K562 (cell line): Measurements from ENCODE around the gene RAB7A.
"Not testable (repeated sequence)": the region's sequence is repeated elsewhere in the genome, so short reads cannot be mapped to it uniquely, and the experiment has no call there.

Experiments used
- ATF7 ChIP-seq: fragments of 450-650 bp; IDR thresholded peaks from 2 replicates; pipeline ENCODE4 v1.7.1; 2014; ENCODE audit warnings: mild to moderate bottlenecking, moderate library complexity
- CREB1 ChIP-seq, 2 experiments: sonication (generic) in 1 of 2; formaldehyde crosslinking in 1 of 2; IDR thresholded peaks; 2 replicates each; pipeline versions ENCODE4 v1.6.1 to v1.8.0; 2012 to 2022; ENCODE audit warnings: inconsistent platforms in 1 of 2, mild to moderate bottlenecking in 1 of 2, missing genetic modification reagents in 1 of 2, moderate library complexity in 1 of 2
- CTCF ChIP-seq, 3 experiments: IDR thresholded peaks in 2 of 3; conservative IDR thresholded peaks in 1 of 3; 2 replicates each; pipeline ENCODE4 v1.5.1; 2011 to 2012; ENCODE audit warnings: low read length in 3 of 3, mild to moderate bottlenecking in 3 of 3, control low read depth in 2 of 3, improper control_type of control experiment in 1 of 3, inconsistent platforms in 1 of 3, low read depth in 1 of 3, mixed read lengths in 1 of 3, moderate library complexity in 1 of 3; ENCODE audit not compliant: insufficient read depth in 2 of 3
- FOSL1 ChIP-seq: fragments of 200-800 bp; sonication (Bioruptor generic); conservative IDR thresholded peaks from 2 replicates; pipeline ENCODE4 v1.6.1; 2016; ENCODE audit warnings: missing genetic modification characterization, missing compliant biosample characterization
- HOMEZ ChIP-seq: fragments of 250-450 bp; sonication (Bioruptor Pico); IDR thresholded peaks from 2 replicates; pipeline ENCODE4 v1.4.0; 2020; ENCODE audit warnings: mild to moderate bottlenecking, moderate library complexity
- MAX ChIP-seq: sonication (generic); formaldehyde crosslinking; IDR thresholded peaks from 2 replicates; pipeline ENCODE4 v1.9.0; 2022; ENCODE audit warnings: mild to moderate bottlenecking, missing genetic modification reagents
- NR1H2 ChIP-seq: sonication (generic); formaldehyde crosslinking; IDR thresholded peaks from 2 replicates; pipeline ENCODE4 v1.4.0; 2020; ENCODE audit warnings: mild to moderate bottlenecking, missing genetic modification reagents
- PATZ1 ChIP-seq: fragments of 250-450 bp; sonication (Bioruptor Pico); IDR thresholded peaks from 2 replicates; pipeline ENCODE4 v1.5.0; 2020; ENCODE audit warnings: mild to moderate bottlenecking, borderline replicate concordance
- POLR2A ChIP-seq: fragments of 450-650 bp; conservative IDR thresholded peaks from 2 replicates; pipeline ENCODE4 v1.6.1; 2016
- RBM34 ChIP-seq: fragments of 200-400 bp; formaldehyde crosslinking; IDR thresholded peaks from 2 replicates; pipeline ENCODE4 v1.6.1; 2018; ENCODE audit warnings: low read length, borderline replicate concordance; ENCODE audit not compliant: insufficient read depth
- SMARCB1 ChIP-seq: IDR thresholded peaks from 2 replicates; pipeline ENCODE4 v1.6.1; 2011; ENCODE audit warnings: improper control_type of control experiment, low read depth; ENCODE audit not compliant: insufficient read length
- STAT5B ChIP-seq: fragments of 250-450 bp; sonication (Bioruptor Pico); IDR thresholded peaks from 2 replicates; pipeline ENCODE4 v1.8.0; 2021; ENCODE audit warnings: mild to moderate bottlenecking, inconsistent platforms
- ZNF174 ChIP-seq: fragments of 250-450 bp; sonication (Bioruptor Pico); IDR thresholded peaks from 2 replicates; pipeline ENCODE4 v1.4.0; 2020; ENCODE audit warnings: mild to moderate bottlenecking
- TF ChIP-seq, protein P1 (sequence below): fragments of 450-650 bp; formaldehyde crosslinking; IDR thresholded peaks from 2 replicates; pipeline ENCODE4 v1.4.0; 2022; ENCODE audit warnings: missing genetic modification characterization

GRCh38 chr3:128728521-128728920 lies 2.5 kb downstream of the RAB7A start:
- TF ChIP-seq STAT5B (CRISPR knock-in tag); SMARCB1; HOMEZ (CRISPR knock-in tag); ATF7; CREB1 (IDR thresholded peaks at IDR 0.05); CREB1 (CRISPR knock-in tag; IDR thresholded peaks at IDR 0.05); POLR2A; PATZ1 (CRISPR knock-in tag); CTCF (IDR thresholded peaks at IDR 0.05 in 2 of 3, conservative IDR thresholded peaks at IDR 0.05 in 1 of 3; ENCODE audit: insufficient read depth in 2 of 3, low read depth in 1 of 3, low read length in 3 of 3); MAX; ZNF174 (CRISPR knock-in tag); NR1H2 (CRISPR knock-in tag); FOSL1 (tag); RBM34: not testable (repeated sequence)
- TF ChIP-seq, protein P1, sequence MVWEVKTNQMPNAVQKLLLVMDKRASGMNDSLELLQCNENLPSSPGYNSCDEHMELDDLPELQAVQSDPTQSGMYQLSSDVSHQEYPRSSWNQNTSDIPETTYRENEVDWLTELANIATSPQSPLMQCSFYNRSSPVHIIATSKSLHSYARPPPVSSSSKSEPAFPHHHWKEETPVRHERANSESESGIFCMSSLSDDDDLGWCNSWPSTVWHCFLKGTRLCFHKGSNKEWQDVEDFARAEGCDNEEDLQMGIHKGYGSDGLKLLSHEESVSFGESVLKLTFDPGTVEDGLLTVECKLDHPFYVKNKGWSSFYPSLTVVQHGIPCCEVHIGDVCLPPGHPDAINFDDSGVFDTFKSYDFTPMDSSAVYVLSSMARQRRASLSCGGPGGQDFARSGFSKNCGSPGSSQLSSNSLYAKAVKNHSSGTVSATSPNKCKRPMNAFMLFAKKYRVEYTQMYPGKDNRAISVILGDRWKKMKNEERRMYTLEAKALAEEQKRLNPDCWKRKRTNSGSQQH (CRISPR knock-in tag), result not testable (repeated sequence)
